ENCODE results near the gene NCOA4.
"Not testable (repeated sequence)": the region's sequence is repeated elsewhere in the genome, so short reads cannot be mapped to it uniquely, and the experiment has no call there.

GRCh38 chr10:45972106-45972812 lies 58.2 kb downstream of the NCOA4 start, which contains the start of gene TIMM23:
- not testable (repeated sequence) for TF ChIP-seq CTCF (IDR thresholded peaks at IDR 0.05)
- TF ChIP-seq POLR2A (IDR thresholded peaks at IDR 0.05), result peak in 2 of 3 donors; percentile 69 to 72

Measured in body of pancreas (tissue), 4 donors.